Activated CD8-positive, alpha-beta memory T cell treated with anti-CD3 and anti-CD28 coated beads, Interleukin-2, amount 50 U/mL, for 24 hours (primary cell): ENCODE results near the gene MSMP.

Source experiments
- DNase-seq: peaks from one replicate; pipeline ENCODE4 v3.0.0-alpha.2; 2020; ENCODE audit errors: extremely low read depth

Gene MSMP

DNA sequence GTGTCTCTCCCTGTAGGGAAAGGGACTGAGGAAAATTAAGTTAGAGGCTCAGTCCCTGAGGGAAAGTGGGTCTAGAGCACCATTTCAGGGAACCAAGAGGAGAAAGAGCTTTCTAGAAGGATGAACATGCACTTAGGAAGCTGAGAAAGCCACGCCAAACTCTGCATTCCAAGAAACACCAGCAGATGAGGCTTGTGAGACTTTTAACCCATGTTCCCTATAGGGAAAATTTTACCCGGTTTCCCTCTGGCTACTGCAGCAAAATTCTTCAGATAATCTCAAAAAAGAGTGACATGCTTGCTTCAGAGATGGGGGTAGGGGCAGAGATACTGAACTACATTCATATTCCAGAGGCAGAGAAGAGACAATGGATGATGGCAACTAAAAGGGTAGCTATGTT, 30.6 kb downstream of the MSMP start:
- DNase-seq = no peak

DNA sequence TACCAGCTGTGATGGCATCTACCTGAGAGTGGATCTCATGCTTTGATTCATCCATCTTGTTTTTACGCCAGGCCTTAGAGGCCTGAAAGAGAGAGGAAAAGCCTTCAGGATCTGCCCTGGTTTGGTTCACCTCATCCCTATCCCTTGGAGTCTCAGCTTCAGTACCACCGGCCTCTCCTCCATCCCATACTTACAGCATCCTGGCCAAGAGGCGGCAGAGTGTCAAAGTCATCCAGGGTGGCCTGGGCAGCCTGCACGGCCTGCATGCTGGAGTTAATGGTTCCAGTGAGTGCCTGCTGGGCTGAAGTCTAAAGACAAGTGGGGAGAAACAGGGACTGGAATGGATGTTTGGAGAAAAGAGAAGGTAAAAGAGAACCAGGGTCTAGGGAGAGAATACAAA, 34.5 kb downstream of the MSMP start:
- DNase-seq = no peak

DNA sequence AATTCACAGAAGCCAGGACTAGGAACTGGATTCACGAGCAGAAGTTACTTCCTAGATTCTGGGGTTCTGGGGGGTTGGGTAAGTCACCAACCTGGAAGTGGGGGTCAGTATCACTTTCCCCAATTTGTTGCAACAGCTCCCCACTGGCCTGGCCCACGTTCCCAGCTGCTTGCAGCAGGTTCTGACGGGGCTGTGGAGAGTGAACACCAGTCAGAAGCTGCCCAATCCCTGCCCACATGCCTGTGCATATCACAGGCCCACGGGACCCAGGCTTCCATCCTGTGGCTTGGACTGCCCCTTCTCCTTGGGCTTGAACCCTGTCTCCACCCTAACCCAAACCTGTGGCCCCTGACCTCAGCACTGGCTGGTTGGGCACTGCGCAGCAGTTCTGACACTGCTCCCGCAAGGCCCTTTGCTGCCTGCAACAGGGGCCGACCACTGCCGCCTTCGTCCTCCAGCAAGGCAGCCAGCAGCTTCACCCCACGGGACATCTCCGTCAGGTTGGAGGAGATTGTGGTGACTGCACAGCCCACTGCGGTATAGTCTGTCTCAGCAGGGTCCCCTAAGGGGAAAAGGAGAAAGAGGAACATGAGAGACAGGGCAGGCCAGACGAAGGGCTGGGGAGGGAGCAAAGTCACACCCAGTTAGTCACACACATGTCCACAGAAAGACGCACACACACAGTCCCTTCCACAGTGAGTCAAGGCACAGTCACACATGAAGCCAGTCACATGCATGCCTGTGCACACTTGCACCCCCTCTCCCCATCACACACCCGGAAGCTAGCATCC, 35.2 kb downstream of the MSMP start:
- DNase-seq = no peak

DNA sequence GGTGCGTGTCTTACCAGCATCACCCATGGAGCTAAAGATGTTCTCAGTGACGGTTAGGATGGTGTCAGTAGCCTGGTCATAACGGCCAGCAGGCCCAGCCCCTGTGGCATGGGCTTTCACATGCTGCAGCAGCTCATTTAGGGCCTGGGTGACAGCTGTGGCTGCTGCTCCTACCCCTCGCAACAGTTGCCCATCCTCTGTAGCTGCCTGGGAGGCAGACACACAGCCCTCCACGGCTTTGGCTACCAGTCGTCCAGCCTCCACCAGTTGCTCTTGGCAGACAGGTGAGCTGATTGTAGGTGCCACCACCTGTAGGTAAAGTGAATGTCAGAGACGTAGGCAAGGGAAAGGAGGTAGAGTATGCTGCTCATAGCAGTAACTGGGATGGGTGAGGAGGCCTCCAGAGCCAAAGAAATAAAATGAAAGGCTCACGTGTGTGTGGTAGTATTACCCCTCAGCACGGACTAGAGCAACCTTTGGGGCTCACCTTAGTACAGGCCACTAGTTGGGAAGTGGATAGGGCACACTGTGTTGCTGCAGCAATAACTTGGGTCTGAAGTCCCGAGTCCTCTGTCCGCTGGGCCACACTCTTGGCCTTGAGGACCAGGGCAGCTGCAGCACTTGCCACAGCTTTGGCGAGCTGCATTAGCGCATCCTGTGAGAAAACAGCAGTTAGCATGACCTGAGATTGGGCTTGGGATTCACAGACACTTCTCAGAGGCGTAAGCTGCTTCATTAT, 36.8 kb downstream of the MSMP start:
- no peak for DNase-seq

DNA sequence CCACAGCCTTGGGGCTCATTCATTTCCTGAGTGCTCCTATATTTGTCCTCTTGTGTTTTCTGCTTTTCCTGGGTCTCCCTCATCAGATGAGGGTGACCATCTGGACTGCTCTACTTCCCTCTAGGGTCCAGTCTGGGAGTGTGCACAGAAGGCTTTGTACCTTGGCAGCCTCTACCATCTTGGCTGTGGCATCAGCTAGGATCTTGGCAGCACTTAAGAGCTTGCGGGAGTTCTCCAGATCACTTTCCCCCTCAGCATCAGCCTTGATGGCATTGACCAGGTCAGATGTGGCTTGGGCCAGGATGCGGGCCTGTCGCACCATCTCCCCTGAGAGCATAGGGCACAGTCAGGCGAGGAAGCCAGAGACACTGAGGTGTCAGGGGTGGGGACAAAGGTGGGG, 37.8 kb downstream of the MSMP start:
- DNase-seq = no peak

DNA sequence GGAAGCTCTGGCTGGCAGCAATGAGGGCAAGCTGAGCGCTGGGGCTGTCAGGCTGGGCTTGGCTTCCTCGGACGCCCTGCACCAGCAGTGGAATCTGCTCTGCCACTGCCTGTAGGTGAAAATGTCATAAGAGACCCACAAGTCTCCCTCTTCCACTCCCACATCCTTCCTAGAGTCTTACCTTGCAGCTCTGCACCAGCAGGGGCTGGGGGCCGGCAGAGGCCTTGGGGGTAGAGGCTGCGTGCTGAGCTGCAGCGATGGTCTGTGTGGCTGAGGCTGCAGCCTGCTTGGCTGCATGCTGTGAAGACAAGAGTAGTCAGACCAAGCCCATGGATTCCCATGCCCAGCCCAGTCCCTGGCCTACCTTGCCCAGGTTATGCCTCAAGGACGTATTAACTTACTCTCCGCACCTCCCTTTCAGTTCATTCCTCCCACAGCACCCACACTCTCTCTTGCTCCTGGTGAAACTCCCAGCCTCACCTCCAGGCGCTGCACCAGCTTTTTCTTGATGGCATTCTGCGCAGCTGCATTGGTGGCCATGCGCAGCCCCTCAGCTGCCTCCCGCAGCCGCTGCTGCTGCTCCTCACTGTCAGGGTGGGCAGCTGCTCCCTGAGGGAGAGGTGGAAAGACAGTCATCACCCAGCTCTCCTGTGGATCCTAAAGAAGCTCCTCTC, 39.4 kb downstream of the MSMP start:
- no peak for DNase-seq

DNA sequence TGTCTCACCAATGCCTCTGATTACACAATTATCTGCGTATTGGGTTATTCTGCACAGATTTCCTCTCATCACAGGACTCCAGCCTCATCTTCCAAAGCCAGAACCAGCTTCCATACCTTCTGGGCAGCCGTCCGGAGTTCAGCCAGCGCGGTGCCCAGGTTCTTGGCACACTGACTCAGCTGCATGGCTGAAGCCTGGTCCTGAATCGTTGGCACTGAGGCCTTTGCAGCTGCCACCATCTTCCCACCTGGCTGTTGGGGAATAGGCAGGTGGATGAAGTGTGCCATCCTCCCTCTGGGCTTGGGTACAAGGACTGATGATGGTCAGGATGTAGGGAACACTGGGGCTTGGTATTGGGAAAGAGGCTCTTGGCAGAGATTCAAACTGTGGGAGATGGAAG, 40.0 kb downstream of the MSMP start:
- DNase-seq = no peak

DNA sequence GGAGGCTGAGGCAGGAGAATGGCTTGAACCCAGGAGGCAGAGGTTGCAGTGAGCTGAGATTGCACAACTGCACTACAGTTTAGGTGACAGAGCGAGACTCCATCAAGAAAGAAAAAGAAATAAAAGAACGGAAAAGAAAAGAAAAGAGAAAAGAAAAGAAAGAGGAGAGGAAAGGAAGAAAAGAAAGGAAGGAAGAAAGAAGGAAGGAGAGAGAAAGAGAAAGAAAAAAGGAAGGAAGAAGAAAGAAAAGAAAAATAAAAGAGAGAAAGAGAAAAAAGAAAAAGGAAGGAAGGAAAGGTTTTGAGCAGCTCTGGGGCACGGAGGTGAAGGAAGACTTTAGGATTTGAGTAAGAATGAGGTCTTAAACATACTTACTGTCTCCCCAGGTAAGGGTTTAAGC, 40.5 kb downstream of the MSMP start:
- no peak for DNase-seq

DNA sequence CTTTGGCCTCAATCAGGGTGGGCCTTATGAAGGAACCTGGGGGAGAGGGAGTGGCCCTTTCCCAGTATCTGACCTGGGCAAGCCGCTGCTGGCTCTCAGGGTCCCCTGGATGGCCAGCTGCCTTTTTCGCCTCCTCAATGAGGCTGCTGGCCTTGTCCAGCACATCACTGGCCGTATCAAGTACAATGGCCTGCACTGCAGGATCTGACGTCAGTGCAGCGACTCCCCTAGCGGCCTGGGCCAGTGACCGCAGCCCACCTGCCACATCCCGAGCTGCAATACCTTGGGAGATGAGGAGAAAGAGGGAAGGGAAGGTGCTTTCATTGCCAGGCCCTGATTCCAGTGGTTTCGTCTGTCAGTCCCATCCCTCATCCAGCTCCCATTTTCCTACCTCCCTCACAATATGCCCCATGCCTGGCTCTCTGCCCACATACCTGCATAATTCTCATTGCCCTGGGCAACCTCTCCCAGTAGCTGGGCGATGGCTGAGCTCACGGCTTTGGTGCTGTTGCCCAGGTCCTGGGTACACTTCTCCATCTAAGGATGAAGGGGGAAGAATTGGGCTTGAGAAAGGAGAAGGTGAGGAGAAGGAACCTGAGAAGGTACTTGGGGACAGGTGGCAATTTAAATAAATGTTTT, 41.2 kb downstream of the MSMP start:
- no peak for DNase-seq

DNA sequence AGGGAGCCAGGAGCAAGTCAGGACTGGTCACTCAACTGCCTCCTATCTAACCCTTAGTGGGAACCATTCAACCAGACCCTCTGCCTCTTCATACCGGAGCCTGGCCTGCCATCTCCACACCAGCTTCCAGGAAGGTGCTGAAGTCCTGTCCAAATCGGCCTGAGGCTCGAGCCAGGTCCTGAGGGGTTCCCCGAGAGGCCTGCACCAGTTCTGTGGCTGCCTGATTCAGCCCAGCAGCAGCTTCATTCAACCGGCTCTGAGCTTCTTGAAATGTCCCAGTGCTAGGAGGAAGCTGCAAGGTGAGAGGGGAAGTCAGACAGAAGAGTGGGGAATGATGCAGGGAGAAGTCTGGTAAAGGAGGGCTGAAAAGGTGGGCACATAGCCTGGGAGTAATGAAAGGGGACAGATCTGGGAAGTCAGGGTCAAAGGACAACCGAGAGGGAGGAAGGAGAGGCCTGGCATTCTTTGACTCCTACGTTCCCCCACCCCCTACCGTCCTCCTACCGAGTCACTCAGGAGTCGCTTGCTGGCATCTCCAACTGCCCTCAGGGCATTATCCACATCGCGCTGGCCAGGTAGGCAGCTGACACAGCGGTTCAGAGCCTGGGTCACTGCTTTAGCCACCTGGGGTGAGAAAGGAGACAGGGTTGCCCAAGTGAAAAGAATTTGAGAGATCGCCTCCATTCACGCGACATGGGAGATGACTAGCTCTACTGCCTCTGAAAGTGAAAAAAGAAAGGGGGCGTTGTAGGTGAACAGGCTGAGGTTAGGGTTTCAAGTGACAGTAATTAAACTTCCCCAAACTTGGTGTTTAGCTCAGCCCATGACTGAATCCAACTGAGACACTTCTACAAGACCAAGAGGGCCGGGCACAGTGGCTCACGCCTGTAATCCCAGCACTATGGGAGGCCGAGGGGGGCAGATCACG, 42.3 kb downstream of the MSMP start:
- DNase-seq = no peak

DNA sequence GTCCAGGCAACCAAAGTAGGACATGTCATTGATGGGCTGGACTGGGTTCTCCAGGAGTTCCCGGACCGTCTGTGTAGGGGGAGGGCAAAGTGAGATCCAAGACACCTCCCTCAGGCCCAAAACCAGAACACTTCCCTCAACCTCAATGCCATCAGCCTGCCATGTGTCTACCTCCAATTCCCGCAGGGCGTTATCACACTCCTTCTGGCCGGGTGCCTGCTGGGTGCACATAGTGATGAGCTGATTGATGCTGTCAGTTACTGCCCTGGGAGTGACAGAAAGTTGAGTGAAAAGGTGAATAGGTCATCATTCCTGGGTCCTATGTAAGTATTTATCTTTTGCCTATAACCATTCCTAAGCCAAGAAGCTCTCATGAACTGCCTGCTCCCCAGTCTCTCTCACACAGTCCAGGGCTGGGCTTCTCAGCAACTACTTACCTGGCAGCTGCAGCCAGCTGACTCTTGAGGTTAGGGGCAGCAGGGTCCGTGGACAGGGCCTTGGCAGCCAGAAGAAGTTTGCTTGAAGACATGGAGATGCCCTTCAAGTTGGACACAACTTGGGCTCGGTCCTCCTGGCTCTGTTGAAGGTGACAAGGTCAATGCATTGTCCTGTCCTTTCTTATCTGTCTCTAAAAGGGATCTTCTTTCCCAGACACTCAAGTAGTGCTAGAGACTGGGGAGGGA, 43.1 kb downstream of the MSMP start:
- no peak for DNase-seq

DNA sequence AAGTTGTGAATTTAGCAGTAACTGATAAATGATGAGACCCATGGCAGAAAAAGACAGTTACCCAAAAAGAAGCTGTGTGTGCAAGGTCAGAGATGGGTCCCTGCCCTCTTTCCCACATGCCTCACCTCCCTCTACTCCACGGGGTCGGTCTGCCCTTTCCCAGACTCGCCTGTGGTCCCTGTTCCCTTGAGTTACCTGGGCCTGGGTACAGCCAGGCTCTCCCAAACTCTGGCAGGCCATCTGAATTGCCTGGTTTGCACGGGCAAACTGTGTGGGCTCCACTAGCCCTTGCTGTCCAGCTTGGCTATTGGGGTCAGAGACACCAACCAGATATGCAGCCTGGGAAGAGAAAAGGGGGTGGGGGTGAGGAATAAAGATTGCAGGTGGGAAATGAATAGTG, 45.9 kb downstream of the MSMP start:
- DNase-seq = no peak

DNA sequence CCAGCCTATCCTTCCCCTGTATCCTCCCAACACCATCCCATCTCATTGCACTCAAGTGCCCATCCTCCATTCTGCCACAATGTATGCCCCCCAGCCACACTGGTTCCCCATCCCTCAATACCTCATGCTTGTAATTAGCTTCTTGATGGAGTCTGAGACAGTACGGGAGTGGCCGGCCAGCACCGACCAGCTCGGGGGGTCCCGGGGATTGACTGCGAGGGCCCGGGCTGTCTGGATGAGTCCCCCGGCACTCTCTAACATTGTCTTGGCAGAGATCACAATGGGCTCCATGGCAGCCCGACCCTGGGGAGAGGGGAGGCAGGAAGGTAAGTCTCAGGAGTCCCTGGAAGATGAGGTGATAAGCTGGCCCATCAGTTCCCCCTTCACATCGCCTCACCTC, 47.1 kb downstream of the MSMP start:
- no peak for DNase-seq

DNA sequence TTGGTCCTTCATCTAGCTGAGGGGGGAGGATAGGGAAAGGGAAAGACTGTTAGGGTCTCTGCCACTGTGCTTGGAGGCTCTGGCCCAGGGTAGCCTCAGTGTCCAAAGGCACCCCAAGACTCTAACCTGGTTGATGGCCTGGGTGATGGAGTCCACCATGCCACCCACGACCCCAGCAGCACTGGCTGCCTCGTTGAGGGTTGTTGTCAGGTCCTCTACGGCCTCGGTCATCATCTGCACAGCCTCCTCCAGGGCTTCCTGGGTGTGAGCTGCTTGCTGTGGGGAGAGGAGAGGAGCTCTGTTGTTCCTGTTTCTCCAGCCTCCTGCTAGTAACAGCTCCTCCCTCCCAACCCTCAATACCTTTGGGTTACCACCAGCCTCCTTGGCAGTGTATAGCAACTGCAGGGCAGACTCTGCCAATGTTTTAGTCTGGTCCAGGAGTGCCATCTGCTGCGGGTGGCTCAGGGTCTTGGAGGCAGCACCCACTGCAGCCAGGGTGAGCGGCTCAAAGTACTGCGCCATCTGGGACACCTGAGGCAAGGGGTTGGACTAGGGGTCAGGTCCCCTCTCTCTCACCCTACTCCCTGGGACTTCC, 48.1 kb downstream of the MSMP start:
- no peak for DNase-seq

DNA sequence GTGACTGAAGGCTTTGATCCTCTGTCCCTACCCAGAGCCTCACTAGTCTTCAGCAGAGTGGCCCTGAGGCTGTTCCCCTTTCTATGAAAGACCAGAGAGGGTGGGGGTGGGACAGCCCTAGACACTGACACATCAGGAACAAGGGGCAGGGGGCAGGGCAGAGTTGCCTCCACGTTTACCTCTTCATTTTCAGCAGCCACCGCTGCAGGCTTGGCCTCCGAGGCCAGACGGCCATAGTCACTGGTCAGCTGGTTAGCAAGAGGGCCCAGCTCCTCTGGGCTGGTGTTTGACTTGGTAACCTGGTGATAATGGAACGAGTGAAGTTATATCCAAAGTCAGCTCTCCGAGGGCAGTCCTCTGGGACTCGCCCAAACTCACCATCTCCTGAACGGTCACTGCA, 48.7 kb downstream of the MSMP start:
- DNase-seq = no peak

DNA sequence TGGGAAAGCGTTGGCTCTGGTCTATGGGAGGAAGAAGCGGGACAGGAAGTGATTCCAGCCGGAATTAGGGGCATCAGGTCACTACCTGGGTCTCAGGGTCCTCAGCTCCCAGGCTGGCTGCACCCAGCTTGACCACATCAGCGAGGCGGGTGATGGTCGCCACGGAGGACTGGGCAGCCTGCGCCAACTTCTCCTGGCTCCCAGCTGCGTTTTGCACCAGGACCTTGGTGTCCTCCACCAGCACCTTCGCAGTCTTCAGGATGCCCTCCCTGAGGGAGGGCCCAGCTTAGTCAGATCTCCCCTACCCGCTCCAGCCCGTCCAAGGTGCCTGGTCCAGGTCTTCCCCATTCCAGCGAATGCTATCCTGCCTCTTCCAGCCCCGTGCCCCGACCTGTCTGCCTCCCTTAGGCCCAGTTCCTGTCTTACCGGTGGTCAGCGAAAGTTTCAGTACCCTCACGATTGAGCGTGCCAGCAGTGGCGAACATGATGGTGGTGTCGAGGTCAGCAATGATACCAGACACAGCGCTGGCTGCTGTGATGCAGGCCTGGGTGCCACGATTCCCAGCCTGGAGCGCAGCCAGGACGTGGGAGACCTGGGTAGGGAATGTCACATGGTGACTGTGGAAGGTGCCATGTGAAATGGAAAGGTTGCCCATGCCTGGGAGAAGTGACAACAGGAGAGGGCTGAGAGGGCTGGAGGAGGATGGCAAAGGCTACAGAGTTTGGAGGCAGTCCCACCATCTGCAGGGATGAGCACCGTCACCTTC, 50.0 kb downstream of the MSMP start:
- DNase-seq = no peak
